Thoracic aorta (tissue), 2 donors: ENCODE results near the gene MCUB. TPM values are rescaled to one million over a fixed set of nuclear protein-coding genes. Genes with fewer than 3 reads are reported as not detected.

Experiments
- ATAC-seq: fragments of 150-250 bp; one replicate; pipeline ENCODE4 v1.8.0; 2017; ENCODE audit warnings: low read depth; ENCODE audit not compliant: insufficient number of reproducible peaks, low FRiP score
- DNase-seq: peaks from one replicate; pipeline ENCODE4 v3.0.0-alpha.2; 2020; ENCODE audit warnings: low spot score
- H3K27ac ChIP-seq, 2 donors: fragments of 200-600 bp; sonication (generic); 1 replicate in 1 of 2; 2 replicates in 1 of 2; pipeline ENCODE4 v1.5.1; 2016; ENCODE audit warnings: mild to moderate bottlenecking in 2 of 2, moderate library complexity in 2 of 2
- H3K27me3 ChIP-seq: fragments of 200-600 bp; sonication (generic); replicated peaks from 2 replicates; pipeline ENCODE4 v1.6.0; 2016; ENCODE audit warnings: mild to moderate bottlenecking; ENCODE audit not compliant: insufficient read depth
- H3K36me3 ChIP-seq: fragments of 200-600 bp; sonication (generic); one replicate; pipeline ENCODE4 v1.5.1; 2016
- H3K4me1 ChIP-seq, 2 donors: fragments of 200-600 bp; sonication (generic); 1 replicate in 1 of 2; 2 replicates in 1 of 2; pipeline versions ENCODE4 v1.5.1 to v1.6.0; 2016; ENCODE audit warnings: low read depth in 2 of 2, mild to moderate bottlenecking in 1 of 2; ENCODE audit not compliant: control insufficient read depth in 1 of 2
- H3K4me3 ChIP-seq: fragments of 200-600 bp; sonication (generic); 2 replicates; pipeline ENCODE4 v1.5.1; 2016; ENCODE audit warnings: mild to moderate bottlenecking
- H3K9me3 ChIP-seq: fragments of 200-600 bp; sonication (generic); 2 replicates; pipeline ENCODE4 v1.5.1; 2016
- CTCF ChIP-seq: fragments of 200-600 bp; sonication (generic); IDR thresholded peaks from one replicate; pipeline ENCODE4 v1.5.1; 2019; ENCODE audit warnings: antibody characterized with exemption
- total RNA-seq, 2 donors: library from RNA; depleted of rRNA; stranded (reverse); fragments of >200 nt; gene quantifications; one replicate each; pipeline versions ENCODE4 v1.1.0 to v1.2.3, GENCODE V29; 2016

MCUB gene
- total RNA-seq, 2 donors from 2014 or later, result 44.3 to 45.0 TPM

- no peak overlapping the region for H3K27ac ChIP-seq
- H3K4me3 ChIP-seq, result no peak overlapping the region
- no peaks in the 10 kb centered on the region for H3K9me3 ChIP-seq
- H3K4me1 ChIP-seq, result no peaks in the 10 kb centered on the region
- ATAC-seq (no peak), DNase-seq (no peak)
- H3K36me3 ChIP-seq, result no peaks in the 10 kb centered on the region
- no peak for TF ChIP-seq CTCF
- H3K27me3 ChIP-seq, result no peaks in the 10 kb centered on the region
Measured at GRCh38 chr4:109614015-109614414, 54.0 kb downstream of the MCUB start.

GRCh38 chr4:109614466-109614865 is 54.4 kb downstream of the MCUB start:
- Histone ChIP-seq H3K36me3 (no peaks in the 10 kb centered on the region), H3K27ac (no peak overlapping the region), H3K27me3 (no peaks in the 10 kb centered on the region), H3K4me1 (no peaks in the 10 kb centered on the region), H3K9me3 (no peaks in the 10 kb centered on the region), H3K4me3 (no peak overlapping the region)
- DNase-seq (no peak), ATAC-seq (no peak)
- TF ChIP-seq CTCF, result no peak

GRCh38 chr4:109615742-109616141 is 55.7 kb downstream of the MCUB start:
- no peak for TF ChIP-seq CTCF
- H3K9me3 ChIP-seq, result no peaks in the 10 kb centered on the region
- no peak for DNase-seq
- no peak for ATAC-seq
- no peaks in the 10 kb centered on the region for H3K36me3 ChIP-seq
- H3K27me3 ChIP-seq, result no peaks in the 10 kb centered on the region
- no peak overlapping the region for H3K27ac ChIP-seq
- no peak overlapping the region for H3K4me3 ChIP-seq
- H3K4me1 ChIP-seq, result no peaks in the 10 kb centered on the region

DNA sequence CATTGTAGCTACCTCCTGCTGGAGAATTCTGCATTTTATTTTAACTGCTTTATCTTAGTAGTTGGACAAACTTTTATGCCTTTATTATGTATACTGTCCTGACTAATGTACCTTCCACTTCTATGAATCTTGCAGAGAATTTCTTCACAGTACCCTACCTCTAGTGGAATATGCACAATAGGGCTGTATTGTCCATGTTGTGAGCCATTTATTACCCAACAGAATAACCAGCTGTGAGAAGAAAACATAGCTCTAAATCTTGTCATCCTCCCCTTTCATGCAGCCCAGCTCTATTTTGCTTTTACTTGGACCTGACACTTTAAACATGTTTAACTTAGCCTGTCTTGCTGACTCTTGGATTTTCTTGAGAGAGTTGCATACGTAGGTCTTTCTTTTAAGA is 56.2 kb downstream of the MCUB start:
- Histone ChIP-seq H3K36me3 (no peaks in the 10 kb centered on the region), H3K27ac (no peak overlapping the region), H3K9me3 (no peaks in the 10 kb centered on the region), H3K4me3 (no peak overlapping the region), H3K27me3 (no peaks in the 10 kb centered on the region), H3K4me1 (no peaks in the 10 kb centered on the region)
- ATAC-seq (no peak), DNase-seq (no peak)
- no peak for TF ChIP-seq CTCF

GRCh38 chr4:109622626-109623025 is 62.6 kb downstream of the MCUB start:
- ATAC-seq, result no peak
- H3K9me3 ChIP-seq, result no peaks in the 10 kb centered on the region
- H3K4me3 ChIP-seq, result no peak overlapping the region
- no peaks in the 10 kb centered on the region for H3K4me1 ChIP-seq
- no peak for DNase-seq
- no peak overlapping the region for H3K27ac ChIP-seq
- H3K36me3 ChIP-seq, result no peaks in the 10 kb centered on the region
- H3K27me3 ChIP-seq, result no peaks in the 10 kb centered on the region
- TF ChIP-seq CTCF, result no peak
